GM10847 (cell line): ENCODE measurements around the gene LIPC.

Experiments
- POLR2A ChIP-seq: IDR thresholded peaks from 2 replicates; pipeline ENCODE4 v1.6.1; 2011; ENCODE audit not compliant: insufficient read length; ENCODE audit errors: extremely low read depth

Gene LIPC

DNA sequence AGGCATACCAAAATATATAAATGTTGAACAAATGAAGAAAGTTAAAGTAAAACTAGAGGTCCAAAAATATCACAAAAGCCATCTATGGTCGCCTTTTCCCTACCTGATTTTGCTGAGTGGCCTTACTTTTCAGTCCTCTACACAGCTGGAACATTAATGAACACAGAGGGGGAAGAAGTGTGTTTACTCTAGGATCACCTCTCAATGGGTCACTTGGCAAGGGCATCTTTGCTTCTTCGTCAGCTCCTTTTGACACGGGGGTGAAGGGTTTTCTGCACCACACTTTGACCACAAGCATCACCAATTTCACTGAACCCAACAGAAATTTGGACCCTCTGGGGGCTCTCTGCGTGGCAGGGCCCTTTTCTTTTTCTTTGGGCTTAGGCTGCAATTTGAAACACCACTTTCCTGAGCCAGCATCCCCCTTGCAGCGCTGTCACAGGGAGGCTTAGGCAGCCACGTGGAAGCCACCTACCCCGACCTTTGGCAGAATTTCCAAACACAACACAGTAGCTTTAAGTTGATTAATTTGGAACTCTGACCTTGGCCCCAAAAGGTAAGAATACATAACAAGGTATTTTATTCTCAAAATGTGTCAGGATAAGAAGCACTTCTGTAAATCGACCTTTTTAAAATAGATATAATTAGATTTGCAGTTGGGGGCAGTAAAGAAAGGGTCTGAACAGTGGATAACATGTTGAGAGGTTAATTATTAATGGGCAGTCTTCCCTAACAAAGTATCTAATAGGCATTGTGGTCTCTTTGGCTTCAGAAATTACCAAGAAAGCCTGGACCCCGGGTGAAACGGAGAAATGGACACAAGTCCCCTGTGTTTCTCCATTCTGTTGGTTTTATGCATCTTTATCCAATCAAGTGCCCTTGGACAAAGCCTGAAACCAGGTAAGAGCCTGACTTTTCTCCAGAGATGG, at the start of gene LIPC:
TSS of gene LIPC (plus strand) at position 771 of the 929 bp plus-strand sequence. CDS start at position 813, 42 bp downstream.
- no peak for TF ChIP-seq POLR2A

DNA sequence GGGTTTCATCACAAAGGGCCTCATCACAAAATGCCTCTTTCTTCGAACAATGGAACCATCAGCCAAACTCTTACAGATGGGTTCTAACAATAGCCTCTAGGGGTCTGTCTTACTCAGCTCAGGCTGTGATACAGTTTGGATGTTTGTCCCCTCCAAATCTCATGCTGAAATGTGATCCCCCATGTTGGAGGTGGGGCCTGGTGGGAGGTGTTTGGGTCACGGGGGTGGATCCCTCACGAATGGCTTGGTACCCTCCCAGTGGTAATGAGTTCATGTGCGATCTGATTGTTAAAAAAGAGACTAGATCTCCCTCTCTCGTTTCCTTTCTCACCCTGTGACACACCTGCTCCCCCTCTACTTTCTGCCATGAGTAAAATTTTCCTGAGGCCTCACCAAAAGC, 47.9 kb upstream of the LIPC start:
- TF ChIP-seq POLR2A: no peak

DNA sequence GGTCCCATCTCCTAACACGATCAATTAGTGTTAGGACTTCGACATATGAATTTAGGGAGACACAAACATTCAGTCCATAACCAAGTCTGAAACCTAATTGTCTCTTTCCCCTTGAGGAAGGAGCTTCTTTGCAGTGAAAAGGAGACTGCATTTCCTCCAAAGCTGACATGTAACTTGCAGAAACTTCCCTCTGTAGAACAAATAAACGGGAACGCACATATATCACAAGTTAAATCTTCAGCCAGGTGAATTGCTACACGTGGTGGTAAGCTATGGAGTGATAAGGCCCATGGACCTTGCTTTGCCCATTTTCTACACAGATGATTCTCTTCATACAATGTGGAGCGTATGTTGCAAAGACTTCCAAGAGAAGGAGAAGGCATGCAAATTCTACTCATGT, 47.1 kb upstream of the LIPC start:
- no peak for TF ChIP-seq POLR2A

DNA sequence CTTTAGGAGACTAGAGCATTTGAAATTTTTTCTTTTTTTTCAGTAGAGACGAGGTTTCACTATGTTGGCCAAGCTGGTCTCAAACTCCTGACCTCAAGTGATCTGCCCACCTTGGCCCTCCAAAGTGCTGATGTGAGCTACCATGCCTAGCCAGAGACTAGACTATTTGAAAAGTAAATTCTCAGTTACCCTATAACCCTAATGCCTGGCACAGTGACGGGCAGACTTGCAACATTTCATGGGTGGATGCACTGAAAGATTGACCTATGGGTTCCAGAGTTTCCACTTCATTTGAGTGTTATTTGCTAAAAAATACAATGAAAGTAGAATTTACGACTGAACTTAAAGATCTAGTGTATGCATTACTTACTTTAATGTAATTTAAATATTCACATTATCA, 45.7 kb upstream of the LIPC start:
- no peak for TF ChIP-seq POLR2A

DNA sequence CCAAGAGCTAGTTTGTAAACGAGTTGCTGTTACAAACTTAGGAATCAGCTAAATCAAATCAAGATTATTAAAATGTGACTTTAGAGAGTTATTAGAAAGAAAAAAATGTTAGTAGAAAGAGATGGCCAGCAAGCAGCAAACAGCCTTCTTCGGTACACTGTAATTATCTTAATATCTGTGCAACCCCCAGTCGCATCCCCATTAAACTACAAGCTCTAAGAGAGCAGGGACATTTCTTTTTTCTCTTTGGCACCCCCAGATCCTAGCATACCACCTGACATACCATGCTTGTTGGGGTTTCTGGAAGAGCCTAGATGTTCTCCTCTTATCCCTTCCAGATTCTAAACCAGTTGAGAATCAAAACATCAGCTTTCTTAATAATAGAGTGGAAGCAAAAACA, 45.1 kb upstream of the LIPC start:
- TF ChIP-seq POLR2A: no peak

DNA sequence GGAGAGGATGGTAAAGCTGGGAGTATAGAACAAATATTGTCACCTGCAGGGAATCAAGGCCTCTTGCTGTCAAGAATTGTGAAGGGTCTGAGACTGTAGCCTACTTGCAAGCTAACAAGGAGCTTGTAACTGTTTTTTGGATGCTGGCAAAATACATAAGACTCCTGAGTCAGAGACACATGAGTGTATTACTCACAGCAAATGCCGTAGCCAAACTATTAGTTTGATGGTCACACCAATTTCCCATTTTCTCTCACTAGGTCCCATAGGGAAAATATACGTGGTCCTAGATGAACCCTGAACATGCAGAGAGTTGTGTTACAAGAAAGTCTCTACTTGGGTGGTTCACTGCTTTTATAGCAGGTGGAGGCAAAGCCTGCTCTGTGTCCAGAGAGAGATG, 44.7 kb upstream of the LIPC start:
- TF ChIP-seq POLR2A: no peak

DNA sequence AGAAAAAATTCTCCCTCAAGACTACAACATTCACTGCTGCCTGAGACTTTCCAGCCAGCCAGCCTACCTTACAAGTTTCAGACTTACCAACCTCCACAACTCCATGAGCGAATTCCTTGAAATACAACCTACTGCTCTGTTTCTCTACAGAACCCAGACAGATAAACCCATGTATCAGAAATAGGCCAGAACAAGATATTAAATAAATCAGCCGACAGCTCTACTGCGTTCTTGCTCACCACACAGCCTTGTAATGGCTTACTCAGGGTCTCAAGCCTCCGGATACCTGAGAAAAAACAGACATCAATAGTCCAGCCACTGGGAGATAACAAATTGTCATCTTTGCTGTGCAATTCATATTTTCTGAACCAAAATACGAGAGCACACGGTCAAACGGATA, 43.6 kb upstream of the LIPC start:
- no peak for TF ChIP-seq POLR2A

DNA sequence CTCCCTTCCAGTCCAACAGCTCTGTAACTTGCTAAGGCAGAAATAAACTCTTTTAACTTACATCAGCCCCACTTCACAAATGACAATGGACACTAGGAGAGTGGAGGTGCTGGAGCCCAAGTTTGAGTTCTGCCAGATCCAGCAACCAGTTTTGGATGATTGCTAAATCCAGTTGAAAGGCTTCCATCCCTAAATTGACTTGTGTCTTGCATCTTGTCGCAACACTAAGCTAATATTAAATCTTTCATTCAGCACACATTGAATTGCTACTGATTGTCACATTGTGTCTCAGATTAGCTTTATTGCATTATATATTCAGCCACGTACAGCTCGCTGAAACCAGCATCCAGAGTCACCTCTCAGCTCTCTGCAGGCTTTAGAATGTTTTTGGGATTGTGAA, 41.7 kb upstream of the LIPC start:
- no peak for TF ChIP-seq POLR2A

DNA sequence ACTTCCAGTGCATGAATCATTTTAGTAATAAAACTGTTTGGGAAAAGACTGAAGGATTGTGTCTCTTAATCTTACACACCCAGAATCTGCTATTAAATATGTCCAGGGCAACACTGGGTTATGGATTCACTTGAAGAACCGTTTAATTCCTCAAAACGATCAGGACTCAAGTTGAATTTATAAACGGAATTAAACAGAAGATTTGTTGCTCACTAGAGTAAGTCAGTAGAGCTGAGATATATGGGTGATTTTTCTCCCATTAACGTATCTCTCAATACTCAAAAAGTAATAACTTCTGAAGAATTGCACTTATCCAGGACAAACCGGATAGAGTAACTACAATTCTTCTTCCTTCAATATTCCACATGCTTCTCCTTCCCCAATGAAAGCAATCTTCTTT, 41.1 kb upstream of the LIPC start:
- TF ChIP-seq POLR2A: no peak

DNA sequence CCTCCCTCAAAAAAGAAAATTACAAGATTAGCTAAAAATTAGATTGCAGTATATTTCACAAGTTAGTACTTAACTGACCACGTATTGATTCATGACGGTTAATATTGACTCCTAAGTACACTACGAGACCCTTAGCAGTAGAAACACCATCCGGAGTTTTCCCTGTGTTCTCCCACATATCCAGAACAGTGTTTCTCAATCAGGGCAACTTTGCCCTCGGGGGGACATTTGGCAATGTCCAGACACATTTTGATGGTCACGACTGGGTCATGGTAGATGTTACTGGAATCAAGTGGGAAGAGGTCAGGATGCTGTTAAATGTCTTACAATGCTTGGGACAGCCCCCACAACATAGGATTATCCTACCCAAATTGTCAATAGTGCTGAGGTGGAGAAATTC, 40.7 kb upstream of the LIPC start:
- no peak for TF ChIP-seq POLR2A

DNA sequence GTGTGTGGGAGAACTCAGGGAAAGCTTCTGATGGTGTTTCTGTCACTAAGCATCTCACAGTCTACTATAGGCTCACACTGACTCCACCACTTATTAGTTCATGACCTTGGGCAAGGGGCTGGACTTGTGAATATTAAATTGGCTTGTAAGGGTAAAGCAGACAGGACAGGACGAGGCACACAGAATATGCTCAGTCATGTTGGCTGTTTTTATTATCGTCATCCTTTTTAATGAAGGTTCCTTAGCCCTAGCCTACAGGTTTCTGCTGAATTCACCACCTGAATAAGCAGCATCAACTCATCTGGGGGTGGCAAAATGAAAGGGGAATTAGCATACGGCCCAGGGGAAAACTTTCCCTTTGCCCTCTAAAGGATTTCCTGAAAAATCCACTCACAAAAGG, 39.6 kb upstream of the LIPC start:
- TF ChIP-seq POLR2A: no peak

DNA sequence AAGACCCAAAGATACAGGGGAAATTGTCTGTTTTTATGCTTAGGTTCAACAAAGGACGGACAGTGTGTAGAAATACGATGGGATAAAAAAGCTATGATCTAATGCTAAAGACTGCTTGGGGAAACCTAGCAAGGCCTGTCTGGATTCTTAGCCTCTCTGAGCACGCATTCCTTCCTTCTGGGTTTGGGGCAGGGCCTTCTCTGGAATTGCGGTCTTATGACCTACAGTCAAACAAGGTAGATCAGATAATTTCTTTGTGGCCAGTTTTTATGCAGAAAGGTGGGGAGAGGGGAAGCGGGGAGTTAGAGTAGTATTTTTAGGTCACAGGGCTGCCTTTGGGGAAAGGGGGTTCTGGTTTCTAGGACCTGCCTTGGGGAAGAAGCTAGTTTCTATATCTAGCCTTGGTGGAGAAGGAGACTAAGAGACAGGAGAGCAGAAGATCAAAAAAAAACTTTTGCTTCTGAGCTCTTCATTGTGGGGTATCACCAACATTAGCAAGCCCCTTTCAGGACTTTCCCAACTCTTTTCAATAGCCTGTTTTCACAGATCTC, 39.1 kb upstream of the LIPC start:
- no peak for TF ChIP-seq POLR2A

DNA sequence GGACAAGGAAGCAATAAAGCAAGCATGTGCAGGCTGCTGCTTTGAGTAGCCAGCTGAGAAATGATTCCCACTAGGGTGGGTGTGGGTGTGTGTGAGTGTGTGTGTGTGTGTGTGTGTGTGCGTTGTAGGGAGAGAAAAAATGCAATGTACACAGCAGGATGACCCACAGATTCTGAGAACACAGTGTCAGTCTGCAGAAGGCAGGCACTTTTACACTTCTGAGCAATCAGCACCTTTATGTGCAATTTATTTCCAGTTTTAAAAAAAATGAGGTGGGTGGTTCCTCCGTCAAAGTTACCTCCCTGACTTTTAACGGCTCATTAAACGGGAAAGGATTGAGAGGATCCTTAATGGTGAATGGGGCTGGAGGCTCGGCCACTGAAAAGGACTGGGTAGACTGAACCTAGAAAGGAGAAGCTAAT, 38.5 kb upstream of the LIPC start:
- no peak for TF ChIP-seq POLR2A

DNA sequence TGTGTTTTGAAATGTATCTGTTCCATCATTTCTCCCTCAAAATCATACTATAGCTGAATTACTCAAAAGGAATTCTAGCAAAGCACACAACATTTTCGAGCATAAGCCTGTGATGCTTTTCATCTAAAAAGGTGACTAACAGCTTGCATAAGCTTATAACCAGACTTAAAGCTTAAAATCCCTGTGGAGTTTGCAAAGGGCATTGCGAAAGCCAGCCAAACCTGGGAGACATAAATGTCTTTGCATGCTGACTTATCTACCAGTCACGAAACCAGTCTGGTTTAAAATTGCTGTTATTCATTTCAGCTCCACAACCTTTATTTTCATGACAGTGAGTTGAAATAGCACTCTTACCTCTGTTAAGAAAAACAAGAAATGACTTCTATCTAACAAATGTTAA, 35.6 kb upstream of the LIPC start:
- TF ChIP-seq POLR2A: no peak

DNA sequence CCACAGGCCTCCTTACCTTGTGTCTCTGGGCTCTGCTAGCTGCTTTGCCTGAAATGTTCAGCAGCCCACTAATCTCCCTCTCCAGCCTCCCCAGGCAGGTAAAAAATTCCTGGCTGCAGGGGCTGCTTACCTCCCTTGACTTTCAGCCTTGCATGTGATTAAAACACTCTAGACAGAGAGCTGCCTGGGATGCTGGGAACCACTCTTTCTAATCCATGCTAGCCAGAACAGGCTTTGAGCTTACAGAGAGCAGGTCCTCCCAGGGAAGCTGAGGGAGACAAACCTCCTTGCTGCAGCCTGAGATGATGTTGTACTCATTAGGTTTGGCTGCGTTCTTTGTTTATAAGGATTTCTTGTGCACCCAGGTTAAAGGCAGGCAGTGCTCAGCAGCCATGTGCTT, 33.7 kb upstream of the LIPC start:
- TF ChIP-seq POLR2A: no peak

DNA sequence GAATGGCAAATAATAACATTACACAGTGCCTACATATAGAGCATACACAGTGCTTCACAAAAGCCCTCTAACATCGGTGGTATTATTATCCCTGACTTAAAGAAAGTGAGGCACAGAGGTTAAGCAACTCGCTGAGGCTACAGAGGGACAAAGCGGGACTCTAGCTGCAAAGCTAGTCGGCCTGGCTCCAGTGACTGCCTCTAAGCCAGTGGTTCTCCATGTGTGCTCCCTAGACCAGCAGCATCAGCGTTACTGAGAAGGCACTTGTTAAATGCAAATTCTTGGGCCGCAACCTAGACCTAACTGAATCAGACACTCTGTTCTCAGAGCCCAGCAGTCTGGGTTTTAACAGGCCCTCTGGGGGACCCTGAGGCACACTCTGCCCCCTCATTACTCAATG, 33.1 kb upstream of the LIPC start:
- TF ChIP-seq POLR2A: no peak

DNA sequence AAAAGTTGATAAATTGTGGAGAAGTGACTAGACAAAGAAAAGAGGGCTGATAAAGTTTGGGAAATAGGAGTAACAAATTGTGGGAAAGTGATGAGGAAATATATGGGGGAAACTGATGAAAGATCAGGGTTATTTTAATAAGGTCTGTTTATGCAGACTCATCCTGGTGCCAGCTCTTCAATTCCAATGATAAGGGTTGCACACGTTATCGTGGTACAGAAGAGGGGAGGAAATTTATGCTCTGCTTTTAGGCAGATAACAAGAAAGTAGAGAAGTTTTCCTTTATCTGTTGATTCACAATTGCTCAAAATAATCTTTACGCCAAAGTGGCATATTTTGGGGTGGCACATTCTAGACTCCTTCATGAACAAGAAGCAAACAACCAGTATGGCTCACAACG, 32.1 kb upstream of the LIPC start:
- TF ChIP-seq POLR2A: no peak
